Measurements from ENCODE around the gene CCDC71.

The CCDC71 gene

GRCh38 chr3:49134471-49135265, 31.5 kb downstream of the CCDC71 start:
- DNase-seq, result no peak
- in situ Hi-C loops (cut with HindIII; ENCODE audit: low pct_ligation_motif_present, low pct_unique_long_range_greater_than_20kb, low sequenced_read_pairs), result no loop called here

- DNase-seq, result peak; percentile 84
- in situ Hi-C loops (cut with HindIII; ENCODE audit: low pct_ligation_motif_present, low pct_unique_long_range_greater_than_20kb, low sequenced_read_pairs), result no loop called here
These were observed 32.7 kb downstream of the CCDC71 start for GRCh38 chr3:49133226-49133951.

- in situ Hi-C loops (cut with HindIII; ENCODE audit: low pct_ligation_motif_present, low pct_unique_long_range_greater_than_20kb, low sequenced_read_pairs), result no loop called here
- DNase-seq, result peak; percentile 76
These were observed 33.5 kb downstream of the CCDC71 start, which contains the start of gene LAMB2 for GRCh38 chr3:49132437-49133225. TSS of gene LAMB2 (minus strand) at chr3:49133050. CDS start at chr3:49132867, 183 bp downstream.

GRCh38 chr3:49132073-49132436, 34.1 kb downstream of the CCDC71 start:
- DNase-seq, result no peak
- in situ Hi-C loops (cut with HindIII; ENCODE audit: low pct_ligation_motif_present, low pct_unique_long_range_greater_than_20kb, low sequenced_read_pairs), result no loop called here

- no peak for DNase-seq
- in situ Hi-C loops (cut with HindIII; ENCODE audit: low pct_ligation_motif_present, low pct_unique_long_range_greater_than_20kb, low sequenced_read_pairs), result no loop called here
These were observed 34.6 kb downstream of the CCDC71 start for GRCh38 chr3:49131576-49131975.

- DNase-seq, result no peak
- in situ Hi-C loops (cut with HindIII; ENCODE audit: low pct_ligation_motif_present, low pct_unique_long_range_greater_than_20kb, low sequenced_read_pairs), result no loop called here
These were observed 35.1 kb downstream of the CCDC71 start for GRCh38 chr3:49131040-49131439.

DNA sequence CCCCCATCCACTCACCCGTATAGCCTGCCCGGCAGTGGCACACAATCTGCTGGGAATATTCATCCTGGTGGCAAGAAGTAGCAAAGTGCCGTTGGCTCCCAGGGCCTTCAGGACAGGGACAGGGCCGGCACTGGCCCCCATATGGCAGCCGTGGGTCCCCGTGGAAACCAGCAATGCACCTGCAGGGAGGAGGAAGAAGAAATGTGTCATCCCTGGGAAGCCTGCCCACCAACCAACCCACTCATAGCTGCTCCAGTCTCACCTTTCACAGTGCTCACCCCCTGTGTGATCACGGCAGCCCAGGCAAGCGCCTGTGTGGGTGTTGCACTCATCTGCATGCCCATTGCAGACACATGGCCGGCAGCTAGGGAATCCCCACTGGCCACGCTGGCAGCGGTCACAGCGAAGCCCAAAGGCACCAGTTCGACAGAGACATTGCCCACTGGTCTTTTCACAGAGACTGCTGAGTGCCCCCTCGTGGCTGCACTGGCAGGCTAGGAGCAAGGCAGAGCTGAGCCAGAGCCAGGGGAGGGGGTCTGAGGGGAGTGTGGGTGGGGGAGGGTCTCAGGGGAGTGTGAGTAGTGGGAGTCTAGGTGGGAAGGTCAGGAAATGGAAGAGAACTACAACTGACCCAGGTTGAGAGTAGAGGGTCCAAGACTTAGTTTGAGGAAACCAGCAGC, 41.0 kb downstream of the CCDC71 start:
- no peak for DNase-seq
- in situ Hi-C loops (cut with HindIII; ENCODE audit: low pct_ligation_motif_present, low pct_unique_long_range_greater_than_20kb, low sequenced_read_pairs), result no loop called here

DNA sequence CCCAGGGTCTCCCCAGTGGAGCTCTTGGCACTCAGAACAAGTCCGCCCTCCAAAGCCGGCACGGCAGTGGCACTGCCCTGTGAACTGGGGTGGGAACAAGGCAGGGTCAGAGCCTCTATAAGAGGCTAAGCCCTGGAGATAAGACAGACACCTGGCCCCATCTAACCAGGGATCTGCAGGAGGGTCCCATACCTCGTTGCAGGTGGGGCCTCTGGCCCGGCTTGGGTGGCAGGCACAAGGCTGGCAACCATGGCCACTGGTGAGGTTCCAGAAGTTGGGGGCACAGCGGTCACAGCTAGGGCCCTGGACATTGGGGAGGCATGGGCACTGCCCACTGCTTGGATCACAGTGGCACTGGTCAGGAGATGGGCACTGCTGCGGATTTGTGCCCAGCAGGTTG, 41.9 kb downstream of the CCDC71 start:
- no peak for DNase-seq
- in situ Hi-C loops (cut with HindIII; ENCODE audit: low pct_ligation_motif_present, low pct_unique_long_range_greater_than_20kb, low sequenced_read_pairs), result no loop called here

- in situ Hi-C loops (cut with HindIII; ENCODE audit: low pct_ligation_motif_present, low pct_unique_long_range_greater_than_20kb, low sequenced_read_pairs), result no loop called here
- DNase-seq, result no peak
These were observed 42.4 kb downstream of the CCDC71 start for GRCh38 chr3:49123687-49124086.

GRCh38 chr3:49122886-49123545, 43.1 kb downstream of the CCDC71 start:
- no peak for DNase-seq
- in situ Hi-C loops (cut with HindIII; ENCODE audit: low pct_ligation_motif_present, low pct_unique_long_range_greater_than_20kb, low sequenced_read_pairs), result no loop called here

DNA sequence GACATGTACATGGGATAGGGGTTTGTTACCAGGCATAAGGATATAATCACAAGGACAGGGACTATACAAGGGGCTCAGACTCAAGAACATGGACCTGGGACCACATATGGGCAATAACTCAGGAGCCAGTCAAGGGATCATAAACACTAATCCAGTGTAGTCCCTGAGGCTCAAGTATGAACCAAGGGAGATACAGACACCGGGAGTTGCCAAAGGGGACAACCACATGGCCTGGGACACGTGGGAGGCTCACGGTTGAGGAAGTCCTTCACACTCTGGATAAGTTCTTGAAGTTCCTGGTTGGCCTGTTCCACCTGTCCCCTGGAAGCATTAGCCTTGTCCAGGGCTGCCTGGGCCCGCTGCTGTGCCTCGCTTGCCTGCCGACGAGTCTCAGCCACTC, 43.7 kb downstream of the CCDC71 start:
- in situ Hi-C loops (cut with HindIII; ENCODE audit: low pct_ligation_motif_present, low pct_unique_long_range_greater_than_20kb, low sequenced_read_pairs), result no loop called here

DNA sequence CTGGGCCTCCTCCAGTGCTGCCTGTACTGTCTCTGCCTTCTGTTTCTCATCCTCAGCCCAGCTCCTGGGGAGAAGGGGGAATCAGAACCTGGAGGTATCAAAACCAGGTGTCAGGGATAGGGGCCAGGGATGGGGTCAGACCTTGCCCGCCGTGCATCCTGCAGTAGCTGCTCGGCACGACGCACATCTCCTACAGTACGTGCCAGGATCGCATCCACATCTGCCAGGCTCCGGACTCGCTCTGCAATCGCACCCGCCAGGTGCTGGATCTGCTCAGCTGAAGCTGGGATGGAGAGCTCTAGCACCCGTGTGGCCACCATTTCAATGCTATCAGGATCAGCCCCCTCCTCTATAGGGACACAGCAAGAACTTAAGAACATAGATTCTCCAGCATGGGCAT, 44.1 kb downstream of the CCDC71 start:
- DNase-seq, result no peak
- in situ Hi-C loops (cut with HindIII; ENCODE audit: low pct_ligation_motif_present, low pct_unique_long_range_greater_than_20kb, low sequenced_read_pairs), result no loop called here

More for the DNA sequence above, 43.7 kb downstream of the CCDC71 start:
- no peak for DNase-seq

DNA sequence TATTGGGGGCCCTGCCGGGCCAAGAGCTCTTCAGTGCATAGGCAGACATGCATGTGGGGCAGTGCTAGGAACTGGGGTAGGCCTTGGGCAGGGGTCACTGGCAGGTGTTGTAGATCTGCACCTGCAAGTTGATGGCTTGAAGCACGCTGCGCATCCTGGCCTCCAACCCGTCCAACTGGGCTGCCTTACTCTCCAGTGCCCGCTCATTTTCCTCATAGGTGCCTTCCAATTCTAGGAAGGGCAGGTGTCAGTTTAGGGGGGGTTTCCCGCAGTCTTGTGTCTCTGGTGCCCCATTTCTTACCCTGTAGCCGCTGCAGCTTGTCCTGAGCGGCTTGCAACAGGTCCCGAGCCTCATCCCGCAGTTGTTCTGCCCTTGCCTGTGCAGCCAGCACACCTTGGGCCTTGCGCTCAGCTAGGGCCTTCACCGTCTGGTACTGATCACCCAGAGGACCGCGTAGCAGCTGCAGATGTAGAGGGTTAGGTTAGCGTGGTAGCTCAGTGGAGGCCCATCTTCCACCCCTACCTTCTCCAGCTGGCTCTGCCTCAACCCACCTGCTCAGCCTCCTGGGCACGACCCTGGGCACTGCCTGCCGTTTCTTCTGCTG, 44.9 kb downstream of the CCDC71 start:
- no peak for DNase-seq
- in situ Hi-C loops (cut with HindIII; ENCODE audit: low pct_ligation_motif_present, low pct_unique_long_range_greater_than_20kb, low sequenced_read_pairs), result no loop called here

GRCh38 chr3:49120438-49121131, 45.5 kb downstream of the CCDC71 start, which contains the start of gene USP19:
TSS of gene USP19 (minus strand) at chr3:49120823. CDS start at chr3:49119145, 1,678 bp downstream.
- in situ Hi-C loops (cut with HindIII; ENCODE audit: low pct_ligation_motif_present, low pct_unique_long_range_greater_than_20kb, low sequenced_read_pairs), result no loop called here
- peak; percentile 89 for DNase-seq

DNA sequence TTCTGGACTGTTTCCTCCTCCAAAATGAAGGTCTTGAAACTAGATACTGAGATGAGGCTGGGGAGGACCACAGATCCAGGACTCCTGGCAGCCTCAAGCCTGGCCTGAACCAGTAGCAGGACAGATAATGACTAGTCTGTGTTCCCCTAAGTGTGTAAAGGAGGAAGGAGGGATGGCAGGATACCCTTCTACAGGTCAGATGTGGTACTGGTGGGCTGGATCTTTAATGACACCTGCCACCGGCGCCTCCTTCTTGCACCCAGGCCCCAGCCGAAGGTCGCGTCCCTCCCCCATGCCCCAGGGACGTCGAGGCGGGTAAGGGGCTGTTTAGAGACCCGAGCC, 46.1 kb downstream of the CCDC71 start:
- in situ Hi-C loops (cut with HindIII; ENCODE audit: low pct_ligation_motif_present, low pct_unique_long_range_greater_than_20kb, low sequenced_read_pairs), result no loop called here
- DNase-seq, result no peak

GRCh38 chr3:49119439-49119838, 46.7 kb downstream of the CCDC71 start:
- no peak for DNase-seq
- in situ Hi-C loops (cut with HindIII; ENCODE audit: low pct_ligation_motif_present, low pct_unique_long_range_greater_than_20kb, low sequenced_read_pairs), result no loop called here

- no peak for DNase-seq
- in situ Hi-C loops (cut with HindIII; ENCODE audit: low pct_ligation_motif_present, low pct_unique_long_range_greater_than_20kb, low sequenced_read_pairs), result no loop called here
These were observed 47.1 kb downstream of the CCDC71 start for GRCh38 chr3:49119036-49119435.

Data from ACHN (cell line).